NOMO-1 (cell line): ENCODE results near the gene PSMF1.

Experiments used
- DNase-seq, 2 experiments: peaks; one replicate each; lab custom pipeline; 2025; ENCODE audit not compliant: unreplicated experiment in 2 of 2; lab: John Stamatoyannopoulos, UW

The PSMF1 gene

GRCh38 chr20:1187605-1188171 is 69.3 kb downstream of the PSMF1 start:
- DNase-seq: no peak

DNA sequence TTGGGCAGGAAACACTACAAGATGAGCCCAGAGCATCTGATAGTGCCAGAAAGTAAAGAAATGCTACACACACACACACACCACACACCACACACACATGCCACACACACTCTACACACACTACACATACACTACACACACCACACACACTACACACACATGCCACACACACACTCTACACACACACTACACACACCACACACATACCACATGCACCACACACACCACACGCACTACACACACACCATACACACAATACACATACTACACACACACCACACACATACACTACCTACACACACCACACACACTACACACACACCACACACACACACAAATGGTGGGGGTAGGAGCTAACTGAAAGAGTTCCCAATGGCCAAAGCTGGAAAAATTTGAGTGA is 69.9 kb downstream of the PSMF1 start:
- DNase-seq: no peak

- DNase-seq: no peak
These were observed 71.4 kb downstream of the PSMF1 start for GRCh38 chr20:1189827-1190226.

GRCh38 chr20:1190847-1191246 is 72.4 kb downstream of the PSMF1 start:
- DNase-seq: no peak

DNA sequence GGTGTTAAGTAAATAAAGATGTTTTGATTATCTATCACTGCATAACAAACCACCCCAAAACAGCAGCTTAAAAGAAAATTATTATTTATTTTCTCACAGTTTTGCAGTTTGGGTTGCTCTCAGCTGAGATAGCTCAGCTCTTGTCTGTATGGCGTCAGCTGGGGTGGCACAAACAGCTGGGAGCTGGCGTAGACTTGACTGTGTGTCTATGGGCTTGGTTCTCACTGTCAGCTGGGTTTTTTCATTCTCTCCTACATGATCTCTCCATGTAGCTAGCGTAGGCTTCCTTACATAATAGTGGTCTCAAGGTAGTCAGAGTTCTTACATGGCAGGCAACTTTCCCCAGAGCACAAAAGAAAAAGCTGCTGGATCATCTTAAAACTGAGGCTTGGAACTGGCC is 72.9 kb downstream of the PSMF1 start:
- no peak for DNase-seq

GRCh38 chr20:1195226-1195625 is 76.8 kb downstream of the PSMF1 start:
- no peak for DNase-seq

DNA sequence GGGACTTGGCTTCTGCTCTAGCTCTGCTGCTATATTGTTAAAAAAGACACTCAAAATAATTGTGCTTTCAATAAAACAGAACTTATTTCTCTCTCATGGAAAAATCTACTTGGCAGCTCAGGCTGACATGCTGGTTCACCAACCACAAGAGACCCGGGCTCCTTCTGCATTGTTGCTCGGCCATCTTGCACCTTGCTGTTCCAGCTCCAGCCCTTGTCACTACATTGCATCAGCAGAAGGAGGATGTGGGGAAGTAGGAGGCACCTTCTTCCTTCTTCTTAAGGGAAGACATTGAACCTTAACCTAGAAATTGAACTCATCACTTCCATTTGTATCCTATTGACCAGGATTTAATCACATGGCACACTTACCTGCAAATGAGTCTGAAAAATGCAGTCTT is 78.2 kb downstream of the PSMF1 start:
- no peak for DNase-seq

GRCh38 chr20:1197801-1198200 is 79.4 kb downstream of the PSMF1 start:
- no peak for DNase-seq

DNA sequence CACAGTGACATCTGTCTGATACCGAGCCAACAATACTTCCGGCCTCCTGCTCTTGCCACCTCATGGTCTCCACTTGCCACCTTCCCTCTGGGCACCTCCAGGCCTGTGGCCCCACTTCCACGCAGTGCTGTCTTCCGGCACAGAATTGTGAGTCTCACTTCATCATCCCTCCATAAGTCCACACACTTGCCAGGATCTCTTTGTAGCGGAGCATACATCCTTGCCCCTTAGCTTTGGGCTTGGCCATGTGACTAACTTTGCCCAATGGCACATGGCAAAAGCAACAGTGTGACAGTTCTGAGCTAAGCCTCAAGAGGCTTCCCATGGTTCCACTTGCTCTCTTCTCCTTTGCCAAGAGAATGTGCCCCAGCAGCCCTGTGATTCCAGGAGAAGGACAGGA is 80.3 kb downstream of the PSMF1 start:
- DNase-seq: no peak

DNA sequence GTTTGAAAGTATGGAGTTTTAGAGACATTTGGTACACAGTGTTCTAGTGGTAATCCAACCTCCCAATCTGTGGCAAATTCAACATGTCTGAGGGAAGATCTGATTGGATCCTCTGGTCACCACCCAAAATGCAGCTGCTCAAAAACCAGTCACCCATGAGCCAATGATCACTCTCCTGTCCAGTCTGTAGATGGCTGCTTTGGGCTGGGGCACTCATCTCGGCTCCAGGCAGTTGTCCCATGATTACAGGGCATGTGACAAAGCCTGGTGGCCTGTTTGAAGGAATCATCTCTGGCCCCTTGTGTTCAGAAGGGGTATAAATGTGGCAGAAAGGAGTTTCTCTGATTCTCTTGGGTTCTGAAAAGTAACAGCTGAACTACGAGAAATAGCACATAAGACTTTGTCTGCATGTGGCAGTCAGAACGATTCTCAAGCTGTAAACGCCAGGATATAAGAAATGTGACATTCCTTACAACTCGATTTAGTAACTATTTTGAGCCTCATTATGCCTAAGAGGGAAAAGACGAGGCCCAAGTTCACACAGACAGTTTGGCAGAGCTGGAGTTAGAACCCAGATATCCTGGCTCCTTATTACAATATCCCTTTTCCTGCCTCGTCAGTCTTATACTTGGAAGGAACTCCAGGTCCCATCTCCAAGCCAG is 80.9 kb downstream of the PSMF1 start:
- no peak for DNase-seq

GRCh38 chr20:1199964-1200363 is 81.6 kb downstream of the PSMF1 start:
- DNase-seq: no peak

DNA sequence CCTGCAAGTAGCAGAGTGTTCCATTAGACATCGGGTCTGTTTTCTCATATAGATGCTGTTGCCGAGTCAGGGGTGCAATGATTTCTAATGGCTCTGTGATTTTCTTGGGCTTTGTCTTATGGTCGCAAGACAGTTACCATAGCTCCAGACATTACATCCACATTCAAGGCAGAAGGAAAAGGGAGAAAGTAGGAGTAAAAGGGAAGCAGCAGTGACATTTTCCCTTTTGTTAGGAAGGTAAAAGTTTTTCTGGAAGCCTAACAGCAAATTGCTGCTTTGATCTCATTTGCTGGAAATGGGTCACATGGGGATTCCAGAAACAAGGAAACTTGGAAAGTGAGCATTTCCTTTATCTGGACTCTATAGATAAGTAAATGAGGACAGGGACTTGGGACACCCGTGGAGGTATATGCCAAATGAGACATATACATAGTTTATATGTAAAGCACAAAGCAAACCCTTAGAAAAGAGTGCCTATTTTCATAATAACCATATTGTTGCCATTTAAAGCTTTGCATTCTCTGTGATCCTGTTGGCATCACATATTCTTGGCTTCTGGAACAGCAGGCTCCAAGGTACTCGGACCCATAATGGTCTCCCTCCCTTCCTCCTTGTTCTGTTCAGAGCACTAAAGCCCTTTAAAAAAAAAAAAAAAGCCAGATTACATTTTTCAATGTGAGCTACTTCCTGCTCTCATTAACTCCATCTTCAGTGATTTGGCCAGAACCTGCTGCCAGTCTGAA is 84.5 kb downstream of the PSMF1 start, which contains the start of gene C20orf202:
Gene C20orf202 (plus strand): TSS at position 693 of the 743 bp plus-strand sequence. CDS start 132 bp downstream, outside the sequence.
- no peak for DNase-seq

- no peak for DNase-seq
These were observed 85.2 kb downstream of the PSMF1 start for GRCh38 chr20:1203630-1204029.

- DNase-seq: no peak
These were observed 85.7 kb downstream of the PSMF1 start for GRCh38 chr20:1204113-1204512.

GRCh38 chr20:1204576-1204975 is 86.2 kb downstream of the PSMF1 start:
- no peak for DNase-seq

DNA sequence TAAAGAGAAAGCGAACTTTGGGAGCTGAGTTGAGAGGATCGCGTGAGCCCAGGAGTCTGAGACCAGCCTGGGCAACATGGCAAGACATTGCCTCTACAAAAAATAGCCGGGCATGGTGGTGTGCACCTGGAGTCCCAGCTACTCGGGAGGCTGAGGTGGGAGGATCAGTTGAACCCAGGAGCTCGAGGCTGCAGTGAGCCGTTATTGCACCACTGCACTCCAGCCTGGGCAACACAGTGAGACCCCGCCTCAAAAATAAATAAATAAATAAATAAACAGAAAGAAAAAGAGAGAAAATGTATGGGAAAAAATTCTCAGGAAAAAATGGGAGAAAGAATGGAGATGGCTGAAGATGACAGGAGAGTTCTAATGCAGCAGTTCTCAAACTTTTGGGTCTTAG is 87.4 kb downstream of the PSMF1 start:
- DNase-seq: no peak

GRCh38 chr20:1206366-1207148 is 88.2 kb downstream of the PSMF1 start:
- no peak for DNase-seq

GRCh38 chr20:1207293-1207878 is 89.0 kb downstream of the PSMF1 start:
- DNase-seq: no peak

- no peak for DNase-seq
These were observed 91.3 kb downstream of the PSMF1 start for GRCh38 chr20:1209447-1210387.

DNA sequence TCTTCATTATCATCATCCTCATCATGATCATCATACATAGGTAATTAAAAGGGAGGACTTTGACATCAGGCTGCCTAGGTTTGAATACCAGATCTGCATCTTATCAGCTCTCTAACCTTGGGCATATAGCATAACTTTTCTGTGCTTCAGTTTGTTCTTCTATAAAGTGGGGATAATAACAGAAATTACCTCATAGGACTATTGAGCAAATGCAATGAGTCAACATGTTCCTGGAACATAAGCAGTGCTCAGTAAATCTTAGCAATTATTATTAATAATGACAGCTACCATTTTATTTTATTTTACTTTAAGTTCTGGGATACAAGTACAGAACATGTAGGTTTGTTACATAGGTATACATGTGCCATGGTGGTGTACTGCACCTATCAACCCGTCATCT is 92.1 kb downstream of the PSMF1 start:
- no peak for DNase-seq
